Subcutaneous adipose tissue (tissue), 4 donors: ENCODE results near the gene PRSS57. TPM values are rescaled to one million over a fixed set of nuclear protein-coding genes. Genes with fewer than 3 reads are reported as not detected.

Source experiments
- total RNA-seq, 4 donors: library from RNA; depleted of rRNA; stranded (reverse); fragments of >200 nt; gene quantifications; one replicate each; pipeline ENCODE4 v1.1.0, GENCODE V29; 2016
- TF ChIP-seq, protein P1 (sequence below): fragments of 450-650 bp; IDR thresholded peaks from one replicate; pipeline ENCODE4 v1.5.1; 2016; ENCODE audit warnings: low read depth, mild to moderate bottlenecking, control low read depth, antibody characterized with exemption, moderate library complexity

The PRSS57 gene
- total RNA-seq, 4 donors from 2014 or later, result not detected

DNA sequence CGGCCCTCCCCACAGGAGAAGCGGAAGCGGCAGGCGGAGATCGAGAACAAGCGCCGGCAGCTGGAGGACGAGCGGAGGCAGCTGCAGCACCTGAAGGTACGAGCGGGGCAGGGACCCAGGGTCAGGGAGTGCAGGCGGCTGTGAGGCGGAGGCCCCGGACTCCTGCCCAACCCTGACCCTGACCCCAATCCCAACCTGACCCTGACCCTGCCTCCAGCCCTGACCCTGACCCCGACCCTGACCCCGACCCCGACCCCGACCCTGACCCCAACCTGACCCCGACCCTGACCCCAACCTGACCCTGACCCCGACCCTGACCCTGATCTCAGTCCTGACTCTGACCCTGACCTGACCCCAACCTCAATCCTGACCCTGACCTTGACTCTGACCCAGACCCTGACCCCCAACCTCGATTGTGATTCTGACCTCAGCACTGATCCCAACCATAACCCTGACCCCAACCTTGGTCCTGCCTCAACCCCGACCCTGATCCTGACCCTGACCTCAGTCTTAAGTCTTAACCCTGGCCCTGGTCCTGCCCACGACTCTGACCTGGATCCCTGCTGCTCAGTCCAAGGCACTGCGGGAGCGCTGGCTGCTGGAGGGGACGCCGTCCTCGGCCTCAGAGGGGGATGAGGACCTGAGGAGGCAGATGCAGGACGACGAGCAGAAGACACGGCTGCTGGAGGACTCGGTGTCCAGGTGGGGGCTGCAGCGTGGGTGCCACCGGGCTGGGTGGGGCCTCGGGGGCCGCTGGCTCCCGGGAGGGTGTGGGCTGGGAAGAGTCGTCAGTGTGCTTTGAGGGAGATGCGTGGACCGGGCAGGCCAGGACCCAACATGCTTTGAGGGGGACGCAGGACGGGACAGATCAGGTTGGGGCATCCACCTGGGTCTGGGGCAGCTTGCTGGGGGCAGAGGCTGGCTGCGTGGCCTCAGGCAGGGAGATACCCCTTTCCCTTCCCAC is 32.0 kb upstream of the PRSS57 start:
- TF ChIP-seq, protein P1, sequence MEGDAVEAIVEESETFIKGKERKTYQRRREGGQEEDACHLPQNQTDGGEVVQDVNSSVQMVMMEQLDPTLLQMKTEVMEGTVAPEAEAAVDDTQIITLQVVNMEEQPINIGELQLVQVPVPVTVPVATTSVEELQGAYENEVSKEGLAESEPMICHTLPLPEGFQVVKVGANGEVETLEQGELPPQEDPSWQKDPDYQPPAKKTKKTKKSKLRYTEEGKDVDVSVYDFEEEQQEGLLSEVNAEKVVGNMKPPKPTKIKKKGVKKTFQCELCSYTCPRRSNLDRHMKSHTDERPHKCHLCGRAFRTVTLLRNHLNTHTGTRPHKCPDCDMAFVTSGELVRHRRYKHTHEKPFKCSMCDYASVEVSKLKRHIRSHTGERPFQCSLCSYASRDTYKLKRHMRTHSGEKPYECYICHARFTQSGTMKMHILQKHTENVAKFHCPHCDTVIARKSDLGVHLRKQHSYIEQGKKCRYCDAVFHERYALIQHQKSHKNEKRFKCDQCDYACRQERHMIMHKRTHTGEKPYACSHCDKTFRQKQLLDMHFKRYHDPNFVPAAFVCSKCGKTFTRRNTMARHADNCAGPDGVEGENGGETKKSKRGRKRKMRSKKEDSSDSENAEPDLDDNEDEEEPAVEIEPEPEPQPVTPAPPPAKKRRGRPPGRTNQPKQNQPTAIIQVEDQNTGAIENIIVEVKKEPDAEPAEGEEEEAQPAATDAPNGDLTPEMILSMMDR, result no peak

DNA sequence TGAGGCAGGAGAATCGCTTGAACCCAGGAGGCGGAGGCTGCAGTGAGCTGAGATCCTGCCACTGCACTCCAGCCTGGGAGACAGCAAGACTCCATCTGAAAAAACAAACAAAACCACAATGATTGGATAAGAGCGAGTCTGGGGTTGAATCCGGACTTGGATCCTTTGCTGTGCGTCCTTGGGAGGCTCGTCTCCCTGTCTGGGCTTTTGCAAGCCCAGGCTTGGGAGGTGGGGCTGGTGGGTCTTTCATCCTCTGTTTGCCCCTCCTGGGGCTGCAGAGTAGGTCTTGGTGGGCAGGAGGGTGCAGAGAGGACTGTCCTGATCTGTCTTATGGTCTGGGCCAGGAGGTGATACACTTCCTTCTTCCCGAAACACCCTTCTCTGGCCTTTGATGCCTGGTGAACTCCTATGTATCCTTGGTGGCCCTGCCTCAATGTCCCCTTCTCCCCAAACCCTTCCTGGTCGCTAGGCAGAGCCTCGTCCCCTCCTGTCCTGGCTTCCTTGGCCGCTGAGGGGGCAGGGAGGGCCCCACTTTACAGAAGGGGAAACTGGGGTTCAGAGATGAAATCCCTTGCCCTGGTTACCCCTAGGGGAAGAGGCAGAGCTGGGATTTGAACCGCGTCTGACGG is 30.3 kb upstream of the PRSS57 start:
- TF ChIP-seq, protein P1, result no peak

DNA sequence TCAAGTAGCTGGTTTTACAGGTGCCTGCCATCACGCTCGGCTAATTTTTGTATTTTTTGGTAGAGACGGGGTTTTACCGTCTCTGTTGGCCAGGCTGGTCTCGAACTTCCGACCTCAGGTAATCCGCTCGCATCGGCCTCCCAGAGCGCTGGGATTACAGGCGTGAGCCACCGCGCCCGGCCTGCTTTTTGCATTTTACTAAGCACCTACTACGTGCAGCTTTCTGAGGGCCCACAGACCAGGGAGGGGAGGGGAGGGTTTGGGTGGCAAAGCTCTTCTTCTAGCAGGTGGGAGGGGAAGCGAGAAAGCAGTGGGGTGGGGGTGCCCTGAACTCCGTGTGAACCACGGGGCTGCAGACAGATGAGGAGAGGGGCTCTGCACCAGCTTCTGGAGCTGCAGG is 28.5 kb upstream of the PRSS57 start:
- TF ChIP-seq, protein P1, result no peak

DNA sequence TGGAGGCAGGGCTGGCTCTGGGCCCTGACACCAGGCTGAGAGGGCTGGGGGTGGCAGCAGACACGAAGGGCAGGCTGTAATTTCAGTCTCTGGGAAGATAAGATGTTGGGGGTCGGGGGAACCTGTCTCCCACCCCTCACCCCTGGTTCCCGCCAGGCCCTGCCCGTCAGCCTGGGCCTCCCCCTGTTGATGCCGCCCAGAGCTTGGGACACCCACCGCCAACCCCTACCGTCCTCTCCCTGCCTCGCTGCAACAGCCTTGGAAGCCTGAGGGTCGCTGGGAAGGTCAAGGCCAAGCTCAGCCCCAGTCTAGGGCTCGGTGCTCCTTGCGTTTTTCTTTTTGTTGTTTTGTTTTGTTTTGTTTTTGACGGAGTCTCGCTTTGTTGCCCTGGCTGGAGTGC is 28.0 kb upstream of the PRSS57 start:
- TF ChIP-seq, protein P1, result no peak

DNA sequence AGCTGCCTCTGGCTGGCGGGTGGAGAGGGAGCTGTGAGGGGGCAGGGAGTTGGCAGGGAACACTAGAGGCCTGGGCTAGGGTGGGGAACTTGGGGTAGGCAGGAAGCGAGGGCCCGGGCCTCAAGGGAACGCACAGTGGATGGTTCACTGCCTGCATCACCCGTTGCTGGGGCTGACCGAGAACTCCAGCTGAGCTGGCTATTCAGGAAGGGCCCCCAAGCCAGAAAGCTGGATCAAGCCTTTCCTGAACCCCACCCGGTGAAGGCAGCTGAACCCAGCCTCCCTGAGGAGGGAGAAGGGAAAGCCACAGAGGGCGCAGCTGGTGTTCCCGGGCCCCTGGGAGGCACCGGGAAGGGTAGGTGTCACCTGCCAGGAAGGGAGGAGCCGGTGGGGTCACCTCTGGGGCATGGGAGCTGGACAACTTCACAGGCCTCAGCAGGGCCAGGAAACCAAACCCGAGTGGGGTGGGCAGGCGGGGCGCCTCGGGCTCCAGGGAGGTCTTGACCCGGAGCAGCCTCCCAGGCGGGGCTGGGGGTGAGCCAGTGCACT is 27.4 kb upstream of the PRSS57 start:
- TF ChIP-seq, protein P1, result no peak

DNA sequence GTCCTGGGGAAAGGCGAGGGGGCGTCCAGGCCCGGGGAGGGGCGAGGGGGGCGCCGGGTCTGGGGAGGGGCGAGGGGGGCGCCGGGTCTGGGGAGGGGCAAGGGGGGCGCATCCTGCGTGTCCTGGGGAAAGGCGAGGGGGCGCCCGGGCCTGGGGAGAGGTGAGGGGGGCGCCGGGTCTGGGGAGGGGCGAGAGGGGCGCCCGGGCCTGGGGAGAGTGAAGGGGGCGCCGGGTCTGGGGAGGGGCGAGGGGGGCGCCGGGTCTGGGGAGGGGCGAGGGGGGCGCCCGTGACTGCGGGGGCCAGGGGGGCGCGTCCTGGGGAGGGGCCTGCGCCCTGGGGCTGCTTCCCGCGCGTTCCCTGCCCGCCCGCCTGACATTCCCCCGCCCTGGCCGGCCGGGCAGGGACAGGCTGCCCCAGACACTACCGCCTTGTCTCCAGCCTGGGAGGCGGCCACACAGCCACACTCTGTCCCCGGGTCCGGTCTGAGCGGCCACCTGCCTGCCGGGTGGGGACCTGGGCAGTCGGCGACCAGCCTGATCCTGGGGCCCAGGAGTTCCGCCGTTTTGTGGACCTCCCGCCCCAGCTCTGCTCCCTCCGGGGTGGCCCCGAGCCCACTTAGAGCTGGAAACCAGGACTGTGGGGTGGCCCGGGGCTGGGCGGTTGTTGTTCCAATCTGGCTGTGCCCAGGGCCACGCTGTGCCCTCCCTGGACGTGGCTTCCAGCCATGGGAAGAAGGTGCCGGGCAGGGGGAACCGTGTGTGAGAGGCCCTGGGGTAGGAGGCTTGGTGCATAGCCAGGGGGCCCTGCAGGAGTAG is 25.3 kb upstream of the PRSS57 start:
- TF ChIP-seq, protein P1, result no peak
